Activated naive CD8-positive, alpha-beta T cell treated with anti-CD3 and anti-CD28 coated beads, Interleukin-2, amount 50 U/mL, for 24 hours (primary cell): ENCODE data around the gene EEF1AKMT3.

Experiments used
- ATAC-seq: fragments of 150-1000 bp; cut with Tn5 transposase; one replicate; pipeline ENCODE4 v1.10.0; 2021
- DNase-seq: peaks from one replicate; pipeline ENCODE4 v3.0.0; 2021
- H3K27ac Mint-ChIP-seq: one replicate; pipeline ENCODE4 v1.8.0; 2021; ENCODE audit warnings: mild to moderate bottlenecking, mixed read lengths
- H3K27me3 Mint-ChIP-seq: one replicate; pipeline ENCODE4 v1.8.0; 2021; ENCODE audit warnings: mixed read lengths
- H3K36me3 Mint-ChIP-seq: one replicate; pipeline ENCODE4 v1.8.0; 2021; ENCODE audit warnings: low read depth, mixed read lengths
- H3K4me1 Mint-ChIP-seq: one replicate; pipeline ENCODE4 v1.8.0; 2021; ENCODE audit warnings: mixed read lengths
- H3K4me3 Mint-ChIP-seq: one replicate; pipeline ENCODE4 v1.8.0; 2021; ENCODE audit warnings: mild to moderate bottlenecking, moderate library complexity, mixed read lengths
- H3K9me3 Mint-ChIP-seq: one replicate; pipeline ENCODE4 v1.8.0; 2021; ENCODE audit warnings: mixed read lengths

EEF1AKMT3 gene

GRCh38 chr12:57797933-57798332 lies 25.5 kb downstream of the EEF1AKMT3 start:
- ATAC-seq, result no peak
- Mint-ChIP-seq H3K4me3 (no peak overlapping the region), H3K9me3 (no peaks in the 10 kb centered on the region), H3K27me3 (no peaks in the 10 kb centered on the region), H3K4me1 (peaks cover 5% of the 10 kb centered on the region), H3K27ac (no peak overlapping the region), H3K36me3 (peaks cover 33% of the 10 kb centered on the region)
- no peak for DNase-seq

GRCh38 chr12:57800965-57801364 lies 28.6 kb downstream of the EEF1AKMT3 start:
- Mint-ChIP-seq H3K36me3 (peaks cover 19% of the 10 kb centered on the region), H3K4me1 (peaks cover 3% of the 10 kb centered on the region), H3K4me3 (no peak overlapping the region), H3K9me3 (no peaks in the 10 kb centered on the region), H3K27me3 (no peaks in the 10 kb centered on the region), H3K27ac (peak overlapping the region; percentile 7)
- ATAC-seq (no peak), DNase-seq (no peak)

- Mint-ChIP-seq H3K36me3 (peaks cover 10% of the 10 kb centered on the region), H3K27ac (no peak overlapping the region), H3K9me3 (no peaks in the 10 kb centered on the region), H3K4me1 (peaks cover 3% of the 10 kb centered on the region), H3K4me3 (no peak overlapping the region), H3K27me3 (no peaks in the 10 kb centered on the region)
- DNase-seq, result no peak
- ATAC-seq, result no peak
These were observed 30.2 kb downstream of the EEF1AKMT3 start for GRCh38 chr12:57802607-57803006.

DNA sequence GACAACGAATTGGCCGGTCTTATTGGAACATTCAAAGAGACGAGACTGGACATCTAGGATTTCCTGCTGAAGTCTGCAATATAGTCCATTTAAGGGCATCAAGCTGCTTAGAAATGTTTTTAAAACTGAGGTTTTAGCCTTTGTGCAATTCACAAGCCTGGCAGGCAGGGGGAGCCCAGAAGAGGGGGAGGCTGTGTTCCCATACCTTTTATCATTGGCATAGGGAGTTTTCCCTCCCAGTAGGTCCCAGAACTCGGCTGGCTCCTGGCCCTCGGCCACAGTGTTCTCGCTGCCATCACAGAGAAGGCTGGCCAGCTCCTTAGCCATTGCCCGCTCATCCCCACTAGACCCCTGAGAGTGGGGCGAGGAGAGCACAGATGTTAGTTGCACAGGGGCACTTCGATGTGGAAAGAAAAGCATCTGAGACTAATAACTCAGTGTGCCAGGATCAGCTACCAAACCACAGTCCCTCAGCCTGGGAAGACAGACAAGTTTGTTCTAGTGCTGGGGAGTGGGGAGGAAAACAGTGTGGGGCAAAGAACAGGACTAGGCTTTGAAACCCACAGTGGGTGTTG lies 31.0 kb downstream of the EEF1AKMT3 start:
- H3K27ac Mint-ChIP-seq, result no peak overlapping the region
- ATAC-seq (no peak), DNase-seq (peak; percentile 42)
- H3K4me3 Mint-ChIP-seq, result no peak overlapping the region
- peaks cover 10% of the 10 kb centered on the region for H3K36me3 Mint-ChIP-seq
- H3K9me3 Mint-ChIP-seq, result no peaks in the 10 kb centered on the region
- no peaks in the 10 kb centered on the region for H3K27me3 Mint-ChIP-seq
- peaks cover 3% of the 10 kb centered on the region for H3K4me1 Mint-ChIP-seq

DNA sequence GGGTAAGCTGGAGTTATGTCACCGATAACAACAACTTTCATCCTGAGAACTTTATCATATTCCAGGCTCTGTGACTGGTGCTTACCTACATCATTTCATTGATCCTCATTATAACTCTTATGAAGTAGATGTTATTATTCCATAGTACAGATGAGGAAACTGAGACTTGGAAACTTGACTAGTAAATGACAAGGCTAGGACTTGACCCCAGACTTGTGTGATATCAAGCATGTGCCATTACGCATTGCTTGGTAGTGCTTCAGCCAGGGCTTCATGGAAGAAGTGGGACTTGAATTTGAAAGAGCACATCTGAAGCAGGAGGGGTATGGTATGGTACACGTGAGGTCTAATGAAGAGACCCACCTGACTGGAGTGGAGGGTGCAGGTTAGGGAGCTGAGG lies 34.3 kb downstream of the EEF1AKMT3 start:
- H3K27me3 Mint-ChIP-seq, result no peaks in the 10 kb centered on the region
- no peak for DNase-seq
- H3K27ac Mint-ChIP-seq, result no peak overlapping the region

DNA sequence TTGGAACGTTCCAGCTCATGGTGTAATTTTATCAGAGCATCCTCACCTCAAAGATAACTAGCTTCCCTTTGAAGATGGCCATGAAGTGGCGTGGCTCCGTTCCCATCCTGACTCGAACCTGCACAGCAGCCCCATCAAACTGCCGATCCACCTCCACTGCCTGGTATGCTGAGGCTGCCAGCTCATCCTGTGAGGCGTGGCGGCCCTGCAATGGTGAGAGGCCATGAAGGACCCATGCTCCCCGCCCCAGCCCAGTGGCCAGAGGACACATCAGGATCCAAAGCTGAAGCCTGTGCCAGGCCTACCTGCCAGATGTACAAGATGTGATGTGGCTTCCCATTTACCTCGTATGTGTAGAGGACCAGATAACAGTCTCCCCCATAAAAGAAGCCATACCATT lies 34.9 kb downstream of the EEF1AKMT3 start:
- H3K4me1 Mint-ChIP-seq, result peaks cover 3% of the 10 kb centered on the region
- H3K27ac Mint-ChIP-seq, result no peak overlapping the region

More for the DNA sequence above, 34.3 kb downstream of the EEF1AKMT3 start:
- no peaks in the 10 kb centered on the region for H3K9me3 Mint-ChIP-seq
- ATAC-seq, result no peak
- peaks cover 3% of the 10 kb centered on the region for H3K4me1 Mint-ChIP-seq
- no peak overlapping the region for H3K4me3 Mint-ChIP-seq
- peaks cover 10% of the 10 kb centered on the region for H3K36me3 Mint-ChIP-seq

DNA sequence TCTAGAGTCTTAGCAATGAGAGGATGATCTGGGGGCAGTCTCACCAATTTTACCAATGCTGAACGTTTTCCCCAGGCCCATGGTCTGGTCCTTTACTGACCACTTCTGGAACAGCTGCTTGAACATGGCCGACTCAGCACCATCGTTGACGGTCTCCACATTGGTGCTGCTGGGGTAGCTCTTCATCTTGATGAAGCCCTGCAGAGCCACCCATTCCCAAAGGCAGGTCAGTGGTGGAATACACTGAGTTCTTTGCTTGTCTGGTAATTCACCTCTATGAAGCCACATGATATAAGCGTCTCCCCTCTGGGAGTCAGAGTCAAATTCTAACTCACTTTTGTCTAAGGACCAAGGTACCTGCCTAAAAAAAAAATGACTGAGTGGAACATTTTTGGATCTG lies 35.9 kb downstream of the EEF1AKMT3 start:
- DNase-seq, result no peak
- Mint-ChIP-seq H3K4me3 (no peak overlapping the region), H3K27me3 (no peaks in the 10 kb centered on the region), H3K36me3 (peaks cover 7% of the 10 kb centered on the region), H3K4me1 (peaks cover 3% of the 10 kb centered on the region), H3K9me3 (no peaks in the 10 kb centered on the region), H3K27ac (no peak overlapping the region)
- no peak for ATAC-seq

More for the DNA sequence above, 34.9 kb downstream of the EEF1AKMT3 start:
- ATAC-seq (no peak), DNase-seq (no peak)
- no peaks in the 10 kb centered on the region for H3K27me3 Mint-ChIP-seq
- peaks cover 10% of the 10 kb centered on the region for H3K36me3 Mint-ChIP-seq
- no peak overlapping the region for H3K4me3 Mint-ChIP-seq
- no peaks in the 10 kb centered on the region for H3K9me3 Mint-ChIP-seq

DNA sequence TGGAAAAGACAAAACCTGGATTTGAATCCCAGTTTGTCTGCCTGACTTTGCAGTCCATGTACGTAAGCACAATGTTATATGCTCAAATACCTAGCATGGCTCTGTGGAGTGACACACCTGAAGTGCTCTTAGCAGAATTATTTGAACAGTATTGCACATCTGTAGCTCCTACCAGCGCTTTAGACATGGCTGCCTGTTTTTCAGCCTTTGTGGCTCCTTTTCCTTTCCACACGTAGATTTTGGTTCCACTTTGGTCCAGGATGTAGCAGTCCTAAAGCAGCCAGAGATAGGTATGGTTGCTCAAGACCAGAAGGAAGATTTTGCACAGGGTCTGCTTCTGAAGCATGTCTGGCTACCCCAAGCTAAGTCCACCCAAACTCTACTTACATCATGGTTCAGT lies 37.0 kb downstream of the EEF1AKMT3 start:
- Mint-ChIP-seq H3K4me3 (no peak overlapping the region), H3K4me1 (no peaks in the 10 kb centered on the region), H3K36me3 (peaks cover 3% of the 10 kb centered on the region), H3K27ac (no peak overlapping the region), H3K27me3 (no peaks in the 10 kb centered on the region), H3K9me3 (no peaks in the 10 kb centered on the region)
- DNase-seq (no peak), ATAC-seq (no peak)

- H3K4me3 Mint-ChIP-seq, result no peak overlapping the region
- no peaks in the 10 kb centered on the region for H3K4me1 Mint-ChIP-seq
- no peaks in the 10 kb centered on the region for H3K9me3 Mint-ChIP-seq
- ATAC-seq (no peak), DNase-seq (no peak)
- H3K36me3 Mint-ChIP-seq, result peaks cover 3% of the 10 kb centered on the region
- H3K27ac Mint-ChIP-seq, result no peak overlapping the region
- H3K27me3 Mint-ChIP-seq, result no peaks in the 10 kb centered on the region
These were observed 38.0 kb downstream of the EEF1AKMT3 start for GRCh38 chr12:57810450-57810849.

DNA sequence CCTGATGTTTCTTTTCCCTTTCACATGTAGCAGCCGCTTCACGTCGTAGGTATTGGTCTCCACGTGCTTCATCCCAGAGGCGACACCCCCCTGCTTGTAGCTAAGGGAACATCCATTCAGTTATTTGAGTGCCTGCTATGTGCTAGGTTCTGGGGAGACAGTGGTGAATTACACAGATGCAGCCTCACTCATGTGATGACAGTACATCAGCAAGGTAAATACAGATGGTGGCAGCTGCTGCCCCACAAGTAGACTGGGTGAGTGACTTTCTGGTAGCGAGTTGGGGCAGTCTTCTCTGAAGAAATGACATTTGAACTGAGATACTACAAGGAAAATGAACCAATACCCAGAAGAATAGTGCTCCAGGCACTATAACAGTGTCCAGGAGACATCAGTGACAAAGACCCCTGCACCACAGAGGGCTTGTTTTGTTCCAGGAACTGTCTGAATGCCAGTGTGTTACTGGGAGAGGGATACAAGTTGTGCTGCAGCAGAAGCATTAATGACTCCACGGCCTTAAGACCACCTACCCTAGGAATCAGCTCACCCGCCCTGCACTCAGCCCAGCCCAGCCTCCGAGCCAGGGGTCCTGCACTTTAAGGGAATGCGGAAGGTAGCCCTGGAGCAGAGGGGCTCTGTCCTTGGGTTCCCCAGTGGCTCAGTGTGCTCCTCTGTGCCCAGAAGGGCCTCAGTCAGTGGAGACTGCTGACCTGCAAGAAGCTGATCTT lies 38.8 kb downstream of the EEF1AKMT3 start:
- Mint-ChIP-seq H3K4me1 (no peaks in the 10 kb centered on the region), H3K27ac (no peak overlapping the region), H3K27me3 (no peaks in the 10 kb centered on the region), H3K4me3 (no peak overlapping the region), H3K36me3 (peaks cover 2% of the 10 kb centered on the region), H3K9me3 (no peaks in the 10 kb centered on the region)
- DNase-seq (no peak), ATAC-seq (no peak)

DNA sequence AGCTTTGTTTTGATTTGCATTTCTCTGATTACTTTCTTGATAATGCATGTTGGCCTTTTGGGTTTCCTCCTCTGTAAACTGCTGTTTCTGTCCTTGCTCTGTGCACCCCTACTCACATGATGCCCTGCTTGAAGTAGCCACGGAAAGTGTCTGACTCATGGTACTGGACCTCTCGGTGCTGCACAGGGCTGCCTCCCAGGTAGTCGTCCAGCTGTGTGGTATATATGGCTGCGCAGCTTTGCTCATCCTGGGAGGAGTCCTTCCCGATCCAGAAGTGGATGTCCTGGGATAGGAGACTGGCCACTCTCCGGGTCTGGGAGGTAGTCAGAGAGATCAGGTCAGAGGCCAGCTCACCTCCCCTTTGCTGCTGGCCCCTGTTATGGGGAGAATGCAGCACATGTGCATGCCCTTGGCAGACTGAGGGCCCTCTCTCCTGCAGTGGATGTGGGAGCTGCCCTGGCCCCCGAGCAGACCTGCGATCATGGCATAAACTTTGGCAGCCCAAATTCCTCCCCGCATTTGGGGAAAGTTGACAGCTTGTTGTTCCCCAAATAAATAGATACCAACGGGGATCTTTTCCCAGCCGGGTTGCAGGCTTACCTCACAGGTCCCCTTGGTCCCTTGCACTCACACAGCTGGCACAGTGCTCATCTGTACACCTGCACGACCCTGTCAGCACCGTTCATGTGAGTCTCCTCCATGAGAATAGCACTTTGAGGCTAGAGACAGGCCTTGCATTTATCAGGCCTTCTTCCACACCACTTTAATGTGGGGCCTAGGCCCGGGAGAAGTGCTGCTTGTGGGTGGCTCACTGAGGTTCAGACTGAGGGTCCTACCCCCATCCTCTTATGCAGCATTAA lies 40.9 kb downstream of the EEF1AKMT3 start:
- DNase-seq (no peak), ATAC-seq (no peak)
- no peaks in the 10 kb centered on the region for H3K9me3 Mint-ChIP-seq
- no peak overlapping the region for H3K4me3 Mint-ChIP-seq
- no peaks in the 10 kb centered on the region for H3K36me3 Mint-ChIP-seq
- H3K27me3 Mint-ChIP-seq, result no peaks in the 10 kb centered on the region
- H3K27ac Mint-ChIP-seq, result no peak overlapping the region
- H3K4me1 Mint-ChIP-seq, result no peaks in the 10 kb centered on the region

DNA sequence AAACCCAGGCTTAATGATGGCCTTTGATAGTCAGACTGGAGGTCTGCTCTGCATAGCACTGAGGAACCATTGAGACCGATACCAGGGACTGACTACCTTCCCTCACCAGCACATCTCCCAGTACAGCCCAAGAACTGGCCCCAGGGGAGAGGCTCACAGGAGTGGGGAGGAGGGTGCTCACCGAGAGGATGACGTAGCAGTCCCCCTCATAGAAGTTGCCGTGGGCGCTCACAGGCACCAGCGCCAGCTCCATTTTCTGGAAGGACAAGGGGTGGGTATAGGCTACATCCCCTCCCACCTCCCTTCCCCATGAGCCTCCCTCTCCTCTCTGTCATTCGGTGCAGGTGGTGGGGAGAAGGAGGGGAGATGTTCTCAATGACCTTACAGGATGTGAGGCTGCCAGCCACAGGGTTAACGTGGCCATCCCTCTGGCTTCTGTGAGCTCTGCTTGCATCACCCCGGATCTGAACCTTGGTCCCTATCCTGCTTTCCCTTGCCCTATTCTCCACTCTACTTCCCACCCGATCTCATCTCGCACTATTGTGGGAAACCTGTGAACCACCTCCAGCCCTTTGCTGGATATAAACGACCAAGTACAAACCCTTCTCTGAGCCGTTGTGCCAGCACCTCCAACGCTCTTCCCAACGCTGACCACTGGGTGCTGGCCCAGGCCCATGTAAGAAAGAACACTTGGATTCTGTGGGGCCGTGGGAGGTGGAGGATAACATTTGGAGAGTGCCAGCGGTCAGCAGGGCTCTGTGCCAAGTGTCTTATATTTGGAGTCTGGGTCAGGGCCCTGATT lies 41.8 kb downstream of the EEF1AKMT3 start:
- DNase-seq, result no peak
- no peak for ATAC-seq
- no peaks in the 10 kb centered on the region for H3K36me3 Mint-ChIP-seq
- H3K27me3 Mint-ChIP-seq, result no peaks in the 10 kb centered on the region
- H3K9me3 Mint-ChIP-seq, result no peaks in the 10 kb centered on the region
- H3K4me3 Mint-ChIP-seq, result no peak overlapping the region
- H3K27ac Mint-ChIP-seq, result no peak overlapping the region
- no peaks in the 10 kb centered on the region for H3K4me1 Mint-ChIP-seq

DNA sequence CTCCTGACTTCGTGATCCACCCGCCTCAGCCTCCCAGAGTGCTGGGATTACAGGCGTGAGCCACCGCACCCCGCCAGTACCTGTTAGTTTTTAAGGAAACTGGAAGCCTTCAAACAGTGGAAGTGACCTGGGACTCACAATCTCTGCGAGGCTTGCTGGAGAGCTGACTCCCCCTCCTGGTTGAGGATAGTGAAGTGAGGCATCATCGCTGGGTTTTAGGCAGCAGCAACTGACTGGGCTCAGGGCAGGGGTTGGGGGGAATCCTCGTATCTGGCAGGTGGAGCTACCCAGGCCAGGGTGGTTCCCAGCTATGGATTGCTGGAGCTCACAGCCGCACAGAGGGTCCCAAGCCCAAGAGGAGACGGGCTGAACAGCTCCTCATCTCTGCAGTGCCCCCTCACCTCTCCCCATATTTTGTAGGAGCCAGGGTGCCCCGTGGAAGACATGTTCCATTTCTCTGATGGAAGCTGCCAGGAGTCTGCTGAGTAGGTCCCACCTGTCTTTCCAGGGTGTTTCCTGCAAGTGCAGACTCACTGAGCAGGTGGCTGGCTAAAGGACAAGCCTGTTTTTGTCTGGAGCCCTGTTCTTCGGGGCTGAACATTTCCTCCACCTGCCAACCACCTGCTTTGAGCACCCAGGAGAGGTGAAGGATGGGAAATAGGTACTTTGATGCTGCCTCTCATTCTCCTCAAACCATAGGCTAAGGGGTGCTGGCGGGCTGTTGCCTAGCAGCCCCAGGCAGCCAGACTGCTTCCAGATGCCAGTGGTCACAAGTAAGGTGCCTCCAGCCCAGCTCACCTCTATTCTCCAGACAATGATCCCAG lies 43.0 kb downstream of the EEF1AKMT3 start:
- Mint-ChIP-seq H3K27me3 (no peaks in the 10 kb centered on the region), H3K9me3 (no peaks in the 10 kb centered on the region), H3K4me3 (no peak overlapping the region), H3K27ac (no peak overlapping the region), H3K4me1 (no peaks in the 10 kb centered on the region), H3K36me3 (no peaks in the 10 kb centered on the region)
- ATAC-seq (no peak), DNase-seq (no peak)
